ENCODE results near the gene SELENOP. TPM values are rescaled to one million over a fixed set of nuclear protein-coding genes. Genes with fewer than 3 reads are reported as not detected.
A peak's percentile ranks its signal among the peaks of the same experiment; 100 is the strongest.

Gene SELENOP
- total RNA-seq, 1 experiment from 2014 or later = 153 TPM

GRCh38 chr5:42854795-42855194 is 43.1 kb upstream of the SELENOP start:
- intact Hi-C loops (cut with micrococcal nuclease; ENCODE audit: unreplicated experiment) = loop anchor here (1.0 to 2.0 kb wide), 4 partner anchors 20 to 84 kb away; no protein-coding TSS in a partner anchor
- peak; percentile 60 to 74 for DNase-seq
- ChIA-PET POLR2A (interaction anchor here (1.2 kb wide), 1 partner anchor 266 kb away, joined by 3 read pairs; the partner anchor contains the start of gene ZNF131), CTCF (interaction anchor here (0.9 to 1.2 kb wide), 2 partner anchors 20 to 24 kb away, joined by 3 to 4 read pairs; no protein-coding TSS in a partner anchor)
- H3K4me1 ChIP-seq = peaks cover 39% of the 10 kb centered on the region
- H3K27me3 ChIP-seq (replicated peaks; ENCODE audit: control insufficient read depth, insufficient read depth, low read length) = no peaks in the 10 kb centered on the region
- H3K9me3 ChIP-seq = no peaks in the 10 kb centered on the region
- peaks cover 5% of the 10 kb centered on the region for H3K9me3 Mint-ChIP-seq (ENCODE audit: unreplicated experiment)
- TF ChIP-seq CTCF (IDR thresholded peaks at IDR 0.05; ENCODE audit: insufficient read depth in 1 of 2, low read depth in 1 of 2, low read length in 1 of 2, severe bottlenecking in 1 of 2, unreplicated experiment in 1 of 2) = no peak
- H3K27me3 Mint-ChIP-seq (ENCODE audit: insufficient read depth, unreplicated experiment) = no peaks in the 10 kb centered on the region
- H3K27ac Mint-ChIP-seq (ENCODE audit: unreplicated experiment) = peak overlapping the region; percentile 51
- no peak overlapping the region for H3K4me3 Mint-ChIP-seq (ENCODE audit: unreplicated experiment)
- no TSS peak for BruUV-seq (replicated peaks)
- H3K36me3 Mint-ChIP-seq (ENCODE audit: insufficient read depth, unreplicated experiment) = no peaks in the 10 kb centered on the region
- H3K36me3 ChIP-seq (ENCODE audit: control insufficient read depth, insufficient read depth, low read length) = no peaks in the 10 kb centered on the region
- peaks cover 20% of the 10 kb centered on the region for H3K4me1 Mint-ChIP-seq (ENCODE audit: low read depth, unreplicated experiment)
- H3K4me3 ChIP-seq (ENCODE audit: low read depth, low read length) = no peak overlapping the region

GRCh38 chr5:42852826-42853225 is 41.1 kb upstream of the SELENOP start:
- no peak overlapping the region for H3K4me3 Mint-ChIP-seq (ENCODE audit: unreplicated experiment)
- ChIA-PET CTCF (no interaction called here), POLR2A (no interaction called here)
- BruUV-seq (replicated peaks) = no TSS peak
- no peaks in the 10 kb centered on the region for H3K36me3 ChIP-seq (ENCODE audit: control insufficient read depth, insufficient read depth, low read length)
- H3K27ac Mint-ChIP-seq (ENCODE audit: unreplicated experiment) = peak overlapping the region; percentile 24
- intact Hi-C loops (cut with micrococcal nuclease; ENCODE audit: unreplicated experiment) = no loop called here
- peaks cover 39% of the 10 kb centered on the region for H3K4me1 ChIP-seq
- H3K4me3 ChIP-seq (ENCODE audit: low read depth, low read length) = no peak overlapping the region
- no peaks in the 10 kb centered on the region for H3K27me3 ChIP-seq (replicated peaks; ENCODE audit: control insufficient read depth, insufficient read depth, low read length)
- DNase-seq = no peak
- no peaks in the 10 kb centered on the region for H3K27me3 Mint-ChIP-seq (ENCODE audit: insufficient read depth, unreplicated experiment)
- H3K9me3 ChIP-seq = no peaks in the 10 kb centered on the region
- H3K4me1 Mint-ChIP-seq (ENCODE audit: low read depth, unreplicated experiment) = peaks cover 20% of the 10 kb centered on the region
- H3K36me3 Mint-ChIP-seq (ENCODE audit: insufficient read depth, unreplicated experiment) = no peaks in the 10 kb centered on the region
- no peak for TF ChIP-seq CTCF (IDR thresholded peaks at IDR 0.05; ENCODE audit: insufficient read depth in 1 of 2, low read depth in 1 of 2, low read length in 1 of 2, severe bottlenecking in 1 of 2, unreplicated experiment in 1 of 2)
- H3K9me3 Mint-ChIP-seq (ENCODE audit: unreplicated experiment) = no peaks in the 10 kb centered on the region

- TF ChIP-seq CTCF (IDR thresholded peaks at IDR 0.05; ENCODE audit: insufficient read depth in 1 of 2, low read depth in 1 of 2, low read length in 1 of 2, severe bottlenecking in 1 of 2, unreplicated experiment in 1 of 2) = no peak
- no peak overlapping the region for H3K4me3 ChIP-seq (ENCODE audit: low read depth, low read length)
- CTCF ChIA-PET = no interaction called here
- H3K36me3 Mint-ChIP-seq (ENCODE audit: insufficient read depth, unreplicated experiment) = no peaks in the 10 kb centered on the region
- H3K27me3 ChIP-seq (replicated peaks; ENCODE audit: control insufficient read depth, insufficient read depth, low read length) = no peaks in the 10 kb centered on the region
- no peaks in the 10 kb centered on the region for H3K9me3 ChIP-seq
- peaks cover 39% of the 10 kb centered on the region for H3K4me1 ChIP-seq
- no peaks in the 10 kb centered on the region for H3K27me3 Mint-ChIP-seq (ENCODE audit: insufficient read depth, unreplicated experiment)
- H3K36me3 ChIP-seq (ENCODE audit: control insufficient read depth, insufficient read depth, low read length) = no peaks in the 10 kb centered on the region
- H3K9me3 Mint-ChIP-seq (ENCODE audit: unreplicated experiment) = no peaks in the 10 kb centered on the region
- no peak for DNase-seq
- peaks cover 15% of the 10 kb centered on the region for H3K4me1 Mint-ChIP-seq (ENCODE audit: low read depth, unreplicated experiment)
- H3K27ac Mint-ChIP-seq (ENCODE audit: unreplicated experiment) = peak overlapping the region; percentile 53
- POLR2A ChIA-PET = no interaction called here
- intact Hi-C loops (cut with micrococcal nuclease; ENCODE audit: unreplicated experiment) = no loop called here
- BruUV-seq (replicated peaks) = no TSS peak
- H3K4me3 Mint-ChIP-seq (ENCODE audit: unreplicated experiment) = no peak overlapping the region
Measured at GRCh38 chr5:42851481-42851880, 39.8 kb upstream of the SELENOP start.
